Umbilical cord (tissue), 2 donors: ENCODE measurements around the gene IPMK. TPM values are rescaled to one million over a fixed set of nuclear protein-coding genes. Genes with fewer than 3 reads are reported as not detected.

ENCODE experiments used
- DNase-seq: peaks from one replicate; pipeline ENCODE4 v3.0.0-alpha.2; 2015; ENCODE audit warnings: low spot score
- total RNA-seq: library from RNA; depleted of rRNA; stranded (reverse); fragments of >200 nt; gene quantifications from one replicate; pipeline ENCODE4 v1.2.3, GENCODE V29; 2014; ENCODE audit warnings: low replicate concordance; ENCODE audit not compliant: insufficient read depth

IPMK gene
- 8.9 TPM for total RNA-seq

DNA sequence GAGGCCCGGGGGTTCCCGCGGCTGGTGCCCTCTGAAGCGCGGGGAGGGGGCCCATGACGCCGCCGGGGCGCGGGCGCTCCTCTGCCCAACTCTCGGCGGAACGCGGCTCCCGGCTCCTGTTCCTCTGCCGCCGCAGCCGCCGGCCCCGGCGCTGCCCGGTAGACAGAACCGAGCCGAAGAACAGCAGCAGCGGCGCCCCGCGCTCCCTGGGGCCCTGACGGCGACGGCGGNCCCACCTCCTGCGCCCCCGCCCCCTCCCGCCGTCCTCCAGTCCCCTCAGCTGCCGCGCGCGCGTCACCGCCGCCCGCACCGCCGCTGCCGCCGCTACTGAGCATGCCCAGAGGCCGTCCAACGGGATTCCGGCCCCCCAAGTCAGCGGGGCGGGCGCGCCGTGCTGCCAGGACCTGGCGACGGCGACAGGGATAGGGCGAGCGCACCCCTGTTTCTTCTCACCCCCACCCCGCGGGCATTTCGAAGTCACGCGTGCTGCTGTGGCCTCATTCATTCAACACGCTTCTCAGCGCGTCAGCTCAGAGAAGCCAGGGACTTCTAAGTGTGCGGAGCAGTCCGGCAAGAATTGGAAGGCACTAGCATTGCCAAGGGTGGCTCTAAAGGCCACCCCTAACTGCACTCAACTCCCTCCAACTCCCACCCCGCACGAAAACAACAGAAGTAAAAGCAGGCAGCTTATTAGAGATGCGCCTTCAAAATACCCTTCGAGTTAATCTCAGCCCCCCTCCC lies at the start of gene IPMK:
IPMK (minus strand) TSS at position 182 of the 741 bp plus-strand sequence. CDS start 283 bp downstream, outside the sequence.
- peak; percentile 94 for DNase-seq

DNA sequence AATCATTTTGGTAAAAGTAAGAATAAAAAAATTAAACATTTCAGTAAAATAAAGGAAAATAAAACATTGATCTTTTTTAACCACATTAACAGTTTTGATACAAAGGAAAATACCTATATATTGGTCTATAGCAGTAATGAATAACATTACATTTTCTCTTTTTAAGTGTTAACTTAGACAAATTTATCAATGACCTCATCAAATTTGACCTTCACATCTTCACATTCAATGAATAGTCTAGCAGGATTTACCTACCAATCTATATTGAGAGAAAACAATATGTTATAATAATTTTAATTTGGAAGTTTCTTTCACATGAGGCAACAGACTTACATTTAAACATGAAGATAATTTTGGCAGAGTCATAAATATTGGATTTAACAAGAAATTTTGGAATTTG lies 49.2 kb upstream of the IPMK start:
- DNase-seq, result no peak

DNA sequence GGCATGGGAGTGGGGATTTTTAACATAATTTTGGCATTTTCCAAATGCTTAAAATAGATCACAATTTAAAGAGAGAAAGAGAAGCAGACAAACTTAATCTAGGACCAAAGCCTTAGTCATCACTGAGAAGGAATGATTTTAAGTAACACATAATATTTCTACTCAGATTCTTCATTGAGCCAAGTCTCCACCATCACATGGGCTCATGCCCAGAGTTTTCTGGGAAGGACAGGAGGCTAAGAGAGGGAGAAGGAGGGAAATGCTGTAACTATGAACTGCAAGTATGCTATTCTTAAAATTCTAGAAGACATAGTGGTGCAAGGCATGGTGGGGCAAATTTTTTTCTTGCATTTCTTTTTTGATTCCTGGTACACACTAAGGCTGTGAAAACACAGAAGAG lies 43.3 kb upstream of the IPMK start:
- peak; percentile 78 for DNase-seq

DNA sequence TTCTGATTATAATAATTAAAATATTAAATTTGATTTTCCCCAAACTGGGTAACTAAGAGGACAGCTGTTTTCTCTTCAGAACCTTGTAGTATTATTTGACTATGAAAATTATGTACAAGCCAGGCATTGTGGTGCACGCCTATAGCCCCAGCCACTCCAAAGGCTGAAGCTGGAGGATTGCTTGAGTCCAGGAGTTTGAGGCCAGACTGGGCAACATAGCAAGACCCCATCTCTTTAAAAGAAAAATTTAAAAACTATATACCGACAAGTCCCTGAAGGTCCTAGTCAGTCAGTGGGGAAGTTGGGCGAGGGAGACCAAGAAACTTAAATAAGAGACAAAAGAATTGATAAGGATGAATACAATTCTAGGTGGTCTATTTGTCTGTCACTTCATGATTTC lies 40.0 kb upstream of the IPMK start:
- no peak for DNase-seq

DNA sequence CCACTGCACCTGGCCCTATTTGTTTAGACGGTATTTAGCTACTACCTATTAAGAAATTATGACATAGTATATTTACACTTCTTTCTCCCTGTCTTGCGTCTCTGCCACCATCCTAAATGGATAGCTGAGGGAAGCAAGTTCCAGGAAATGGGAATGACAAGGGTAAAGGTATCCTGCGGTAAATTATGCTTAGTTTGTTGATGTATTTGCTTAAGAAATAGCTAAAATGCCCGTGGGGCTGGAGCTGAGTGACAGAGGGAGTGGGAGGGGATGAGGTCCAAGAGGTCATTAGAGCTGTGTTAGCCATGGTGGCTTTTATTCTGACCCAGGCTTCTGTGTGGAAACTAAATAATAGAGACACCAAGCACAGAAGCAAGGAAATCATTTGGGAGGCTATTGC lies 38.1 kb upstream of the IPMK start:
- no peak for DNase-seq

DNA sequence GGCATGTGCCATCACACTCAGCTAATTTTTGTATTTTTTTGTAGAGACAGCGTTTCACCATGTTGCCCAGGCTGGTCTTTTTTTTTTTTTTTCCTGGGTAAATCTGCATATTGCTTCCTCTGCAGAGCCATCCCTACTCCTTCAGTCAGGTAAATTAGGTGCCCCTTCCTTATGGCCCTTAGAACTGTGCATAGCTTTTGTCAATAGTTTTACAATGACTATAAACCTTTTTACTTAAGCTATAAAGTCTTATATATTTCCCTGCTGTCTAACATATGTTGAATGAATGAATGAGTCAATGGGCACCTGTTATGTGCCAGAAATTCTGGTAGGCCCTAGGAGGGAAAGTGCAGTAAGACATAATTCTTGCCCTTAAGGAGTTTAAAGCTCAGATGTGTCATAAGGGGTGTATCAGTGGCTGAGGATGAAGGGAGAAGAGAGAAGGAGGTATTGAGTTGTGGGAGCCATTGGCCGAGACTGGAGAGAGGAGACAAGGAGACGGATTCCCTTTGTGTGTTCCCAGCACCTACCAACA lies 36.5 kb upstream of the IPMK start:
- no peak for DNase-seq

DNA sequence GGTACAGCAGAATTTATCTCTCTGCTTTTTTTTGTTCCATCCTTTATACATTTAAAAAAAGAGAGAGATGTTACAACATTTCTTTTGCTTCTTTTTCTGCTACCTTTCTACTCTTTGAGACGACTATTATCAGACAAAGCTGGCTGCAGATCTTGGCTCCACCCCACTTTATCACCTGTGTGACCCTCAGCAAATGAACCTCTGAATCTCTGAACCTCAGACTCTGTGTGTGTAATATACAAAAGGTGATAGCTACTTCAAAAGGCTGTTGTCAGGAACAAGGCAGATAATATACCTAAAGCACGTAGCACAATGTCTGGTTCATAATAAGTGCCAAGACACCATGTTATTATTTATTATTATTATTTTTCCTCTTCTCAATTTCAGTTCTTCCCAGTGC lies 34.6 kb upstream of the IPMK start:
- DNase-seq, result no peak

DNA sequence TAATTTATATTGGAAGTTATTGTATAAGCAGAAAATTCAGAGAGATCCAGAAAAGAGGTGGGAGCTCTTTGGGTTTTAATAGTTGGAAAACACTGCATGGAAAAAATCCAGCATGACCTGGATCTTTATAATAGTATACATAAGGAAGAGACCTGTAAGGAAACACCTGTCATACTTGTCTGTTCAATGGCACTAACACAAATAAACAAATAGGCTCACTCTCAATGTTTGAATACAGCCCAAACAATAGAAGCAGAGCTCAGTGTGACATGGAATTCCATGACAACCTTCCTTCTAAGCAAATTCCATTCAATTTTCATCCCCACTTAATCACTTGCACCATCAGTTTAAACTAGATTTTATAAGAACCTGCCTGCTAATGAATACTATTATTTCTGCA lies 33.0 kb upstream of the IPMK start:
- no peak for DNase-seq

DNA sequence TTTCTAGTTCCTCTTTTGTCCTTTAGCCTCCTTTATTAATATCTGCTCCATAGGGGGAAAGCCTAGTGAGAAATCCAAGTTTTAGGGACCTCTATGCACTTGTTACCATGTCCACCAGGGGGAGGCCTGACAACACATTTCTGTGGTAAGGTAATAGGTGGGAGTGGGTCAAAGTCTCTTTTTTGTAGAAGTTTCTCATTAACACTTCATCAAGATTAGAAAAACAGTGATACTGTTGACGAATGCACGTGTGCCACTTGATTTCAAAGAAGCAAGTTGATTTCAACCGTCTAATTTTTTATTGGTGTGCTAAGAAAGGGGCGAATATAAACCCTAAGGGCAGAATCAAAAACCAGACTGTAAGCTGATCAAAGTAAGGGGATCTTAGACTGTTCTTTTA lies 31.9 kb upstream of the IPMK start:
- peak; percentile 65 for DNase-seq

DNA sequence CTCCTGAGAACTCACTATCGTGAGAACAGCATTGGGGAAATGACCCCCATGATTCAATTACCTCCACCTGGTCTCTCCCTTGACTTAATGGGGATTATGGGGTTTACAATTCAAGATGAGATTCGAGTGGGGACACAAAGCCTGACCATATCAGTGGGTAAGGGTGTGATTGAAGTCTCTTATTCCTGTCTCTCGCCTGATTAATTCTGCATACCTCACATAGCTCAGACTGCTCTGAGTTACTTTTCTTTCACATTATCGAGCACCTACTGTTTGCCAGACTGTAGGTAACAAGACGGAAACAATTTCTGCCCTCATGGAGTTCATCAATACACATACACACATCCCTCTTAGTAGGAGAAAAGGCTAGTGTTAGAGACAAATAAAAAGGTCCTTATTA lies 26.3 kb upstream of the IPMK start:
- DNase-seq, result no peak

DNA sequence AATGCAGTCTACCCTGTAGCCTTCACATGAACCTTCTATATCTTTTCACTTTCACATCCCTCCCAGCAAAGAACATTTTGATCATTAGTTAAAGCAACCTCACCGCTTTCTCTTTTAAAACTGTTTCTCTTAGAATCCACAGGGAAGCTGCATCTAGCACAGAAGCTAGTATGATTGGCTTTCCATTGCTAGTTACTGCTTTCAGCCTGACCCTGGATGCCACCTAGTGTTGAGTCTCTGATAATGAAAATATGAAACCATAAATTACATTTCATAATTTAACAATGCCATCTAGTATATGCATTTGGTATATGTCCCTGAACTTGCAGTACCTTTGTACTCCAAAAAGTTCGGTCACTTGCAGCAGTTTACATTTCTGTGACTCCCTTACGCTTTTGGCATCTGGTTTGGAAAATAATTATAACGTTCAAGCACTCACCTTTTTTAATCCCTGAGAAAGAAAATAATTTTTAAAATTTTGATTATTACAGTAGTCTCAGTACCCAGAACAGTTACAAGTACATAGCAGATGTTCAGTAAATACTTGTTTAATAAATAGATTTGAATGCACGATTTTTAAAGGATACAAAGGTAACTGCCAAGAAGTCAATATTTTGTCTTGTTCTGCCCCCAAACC lies 24.0 kb upstream of the IPMK start:
- DNase-seq, result peak; percentile 50

DNA sequence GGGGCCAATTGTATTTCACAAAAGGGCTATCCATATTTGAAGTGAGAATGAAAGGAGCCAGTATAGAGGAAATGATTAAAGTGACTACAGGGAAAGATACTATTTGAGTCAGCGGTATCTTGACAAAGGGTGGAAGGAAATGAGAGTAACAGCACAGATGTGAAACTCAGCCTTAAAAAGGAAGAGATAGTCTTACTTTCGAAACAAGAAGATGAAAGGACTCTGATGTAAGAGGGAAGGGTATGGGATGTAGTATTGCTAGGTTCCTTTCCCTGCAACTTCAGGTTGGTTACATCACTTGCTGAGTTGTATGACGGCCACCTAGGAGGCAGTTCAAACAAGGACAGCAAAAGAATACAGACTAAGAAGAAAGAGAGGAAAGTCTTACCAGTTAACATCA lies 14.9 kb upstream of the IPMK start:
- DNase-seq, result no peak

DNA sequence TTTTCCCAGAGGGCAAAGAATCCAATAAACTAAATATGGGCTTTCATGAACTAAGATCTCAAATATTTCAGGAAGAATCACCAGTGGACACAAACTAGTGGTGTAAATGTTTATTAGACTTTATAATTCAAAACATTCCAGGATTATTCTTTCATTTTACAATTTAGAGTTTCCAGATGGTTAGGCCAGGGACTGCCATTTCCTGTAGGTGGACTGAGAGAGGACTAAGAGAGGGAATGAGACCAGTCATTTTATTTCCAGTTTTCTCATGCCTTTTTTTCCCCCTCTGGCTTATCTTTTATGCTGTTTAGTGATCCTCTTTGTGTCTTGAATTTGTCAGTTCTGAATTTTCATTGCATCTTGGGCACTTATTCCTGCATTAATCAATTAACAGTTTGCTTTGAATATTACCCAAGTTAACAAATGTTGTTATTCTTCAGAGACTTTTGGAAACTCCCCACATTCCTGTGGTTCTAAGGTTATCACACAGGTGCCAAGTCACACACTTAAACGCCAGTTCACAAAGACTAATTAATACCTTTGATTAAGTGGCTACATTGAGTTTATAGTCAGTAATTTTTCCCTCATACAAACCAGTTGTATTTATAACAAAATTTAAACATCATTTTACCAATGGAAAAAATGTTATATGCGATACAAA lies 13.5 kb upstream of the IPMK start:
- no peak for DNase-seq

DNA sequence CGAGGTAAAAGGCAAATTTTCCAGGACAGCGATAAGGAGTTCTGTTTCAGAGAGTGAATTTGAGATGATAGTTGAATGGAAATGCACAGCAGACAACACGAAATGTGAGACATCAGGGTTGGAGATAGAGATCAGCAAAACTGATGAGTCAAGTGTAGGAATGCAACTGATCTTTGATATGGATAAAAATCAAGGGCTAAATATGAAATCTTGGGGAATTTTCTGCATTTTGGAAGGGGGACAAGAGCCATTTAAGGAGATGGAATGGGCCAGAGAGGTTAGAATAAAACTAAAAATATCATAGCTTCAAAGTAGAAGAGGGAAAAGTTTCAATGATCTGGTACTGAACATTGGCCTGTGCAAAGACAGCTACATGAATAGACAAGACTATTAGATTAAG lies 12.8 kb upstream of the IPMK start:
- no peak for DNase-seq

DNA sequence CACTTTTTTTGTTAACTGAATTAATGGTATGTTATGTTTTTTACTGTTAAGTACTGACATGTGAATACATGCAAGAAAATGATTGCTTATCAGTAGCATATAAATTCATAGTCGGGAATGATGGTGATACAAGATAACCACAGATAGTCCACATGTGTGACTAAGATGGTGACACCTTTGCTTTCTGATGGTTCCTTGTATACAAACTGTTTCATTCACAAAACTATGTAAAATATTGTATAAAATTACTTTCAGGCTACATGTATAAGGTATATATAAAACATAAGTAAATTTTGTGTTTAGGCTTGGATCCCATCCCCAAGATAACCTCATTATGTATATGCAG lies 11.2 kb upstream of the IPMK start:
- no peak for DNase-seq

DNA sequence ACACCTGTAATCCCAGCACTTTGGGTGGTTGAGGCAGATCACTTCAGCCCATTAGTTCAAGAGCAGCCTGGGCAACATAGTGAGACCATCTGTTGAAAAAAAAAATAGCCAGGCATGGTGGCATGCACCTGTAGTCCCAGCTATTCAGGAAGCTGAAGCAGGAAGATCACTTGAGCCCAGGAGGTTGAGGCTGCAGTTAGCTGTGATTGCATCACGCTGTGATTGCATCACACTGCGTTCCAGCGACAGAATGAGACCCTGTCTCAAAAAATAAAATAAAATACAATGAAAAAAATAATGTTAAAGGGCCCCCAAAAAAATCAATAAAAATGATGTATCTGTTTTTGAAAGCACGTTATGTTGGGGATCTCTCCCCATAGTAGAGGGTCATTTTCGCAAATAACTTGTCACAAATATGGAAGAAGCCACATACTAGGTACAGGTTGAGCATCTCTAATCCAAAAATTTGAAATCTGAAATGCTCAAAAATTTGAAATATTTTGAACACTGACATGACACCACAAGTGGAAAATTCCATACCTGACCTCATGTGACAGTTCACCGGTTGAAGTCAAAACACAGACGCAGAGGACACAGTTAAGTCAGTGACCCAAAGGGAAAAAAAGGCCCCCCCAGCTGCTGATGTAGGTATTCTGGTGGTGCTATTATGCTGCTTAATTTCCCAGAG lies 10.7 kb upstream of the IPMK start:
- DNase-seq, result no peak

DNA sequence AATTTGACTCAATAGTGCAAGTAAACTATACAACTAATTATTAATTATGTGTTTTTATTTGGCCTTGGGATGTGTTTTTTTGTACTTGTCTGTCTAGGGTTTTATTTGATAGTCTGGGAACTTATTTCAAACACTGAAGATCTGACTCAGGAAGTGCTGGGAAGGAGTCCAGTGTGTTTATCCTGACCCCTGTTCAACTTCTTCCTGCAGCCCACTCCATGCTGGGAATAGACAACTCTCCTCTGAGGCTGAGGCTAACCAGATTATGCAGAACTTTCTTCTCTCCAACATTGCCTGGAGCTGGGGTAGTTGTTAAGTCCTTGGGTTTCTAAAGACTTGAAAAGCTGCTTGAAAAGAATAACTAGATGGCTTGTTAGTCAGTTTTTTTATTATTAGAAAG lies 8.2 kb upstream of the IPMK start:
- DNase-seq, result no peak

DNA sequence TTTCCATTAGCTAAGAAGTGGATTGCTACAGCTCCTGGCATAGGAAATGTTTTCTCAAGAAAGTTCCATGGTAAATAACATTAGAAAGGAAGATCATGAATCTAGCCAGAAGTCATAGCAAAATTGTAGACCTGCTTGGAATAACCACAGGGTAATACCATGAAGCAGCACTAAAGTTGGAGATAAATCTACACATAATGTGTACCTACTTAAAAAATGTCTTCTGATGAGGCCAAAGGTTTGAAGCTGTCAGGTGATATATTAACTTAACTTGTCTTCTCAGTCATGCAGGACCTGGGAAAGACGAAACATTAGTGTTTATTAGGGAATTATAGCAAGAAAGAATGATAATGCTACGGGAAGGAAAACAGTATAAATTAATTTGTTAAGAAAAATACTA lies 7.6 kb upstream of the IPMK start:
- no peak for DNase-seq

DNA sequence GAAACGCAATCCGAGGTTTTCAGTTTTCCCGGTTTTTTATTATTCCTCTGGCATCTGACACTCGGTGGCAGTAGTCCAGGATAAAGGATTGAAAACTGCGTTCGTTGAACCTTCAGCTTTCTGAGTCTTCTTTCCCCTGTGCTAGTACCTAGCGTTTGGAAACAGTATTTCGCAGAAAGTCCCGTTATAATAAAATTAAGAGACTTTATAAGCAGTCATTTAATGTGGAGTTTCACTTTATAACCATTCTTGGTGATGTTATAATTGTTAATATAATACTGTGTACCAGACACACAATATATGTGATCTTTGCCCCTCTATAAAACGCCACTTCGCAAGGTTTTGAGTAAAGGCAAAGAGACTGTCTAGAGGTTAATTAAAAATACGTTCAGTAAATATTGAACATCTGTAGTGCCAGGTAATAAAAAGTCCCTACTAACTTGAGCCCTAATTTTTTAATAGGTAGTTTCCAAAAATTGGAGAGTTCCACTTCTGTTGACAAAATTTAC lies 2.1 kb upstream of the IPMK start:
- no peak for DNase-seq

DNA sequence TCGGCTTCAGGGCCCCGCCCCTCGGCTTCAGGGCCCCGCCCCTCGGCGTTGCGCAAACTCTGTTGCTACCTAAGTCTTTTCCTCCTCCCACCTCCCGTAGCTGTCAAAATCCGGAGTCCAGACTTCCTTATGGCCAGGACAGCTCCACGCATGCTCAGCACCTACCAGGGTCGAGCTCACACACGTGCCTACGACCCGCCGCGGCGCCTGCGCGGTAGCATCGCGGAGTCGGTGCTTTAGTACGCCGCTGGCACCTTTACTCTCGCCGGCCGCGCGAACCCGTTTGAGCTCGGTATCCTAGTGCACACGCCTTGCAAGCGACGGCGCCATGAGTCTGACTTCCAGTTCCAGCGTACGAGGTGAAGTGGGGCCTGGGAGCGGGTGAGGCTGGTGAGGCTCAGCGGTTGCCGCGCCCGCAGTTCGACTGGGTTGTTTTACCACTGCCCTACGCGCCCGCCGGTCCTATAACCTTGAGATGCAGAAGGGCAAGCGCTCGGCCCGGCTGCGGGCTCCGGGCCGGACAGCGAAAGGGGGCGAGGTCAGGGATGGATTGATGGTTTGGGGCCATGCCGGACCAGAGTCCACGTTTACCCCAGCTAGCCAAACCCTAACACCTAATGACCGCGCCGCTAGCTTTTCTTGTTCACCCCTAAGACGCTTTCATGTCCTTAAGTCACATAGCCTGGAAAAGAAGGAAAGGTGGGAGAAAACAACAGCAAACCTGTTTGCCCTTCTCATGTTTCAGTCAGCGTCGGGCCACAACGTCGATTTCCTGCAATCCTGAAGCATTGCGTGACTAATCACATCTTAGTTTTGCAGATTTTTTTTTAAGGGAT lies 1.5 kb upstream of the IPMK start, which contains the start of gene CISD1:
CISD1 (plus strand) TSS at position 217 of the 836 bp plus-strand sequence; CDS start at position 329, 112 bp downstream.
- peak; percentile 99 for DNase-seq

DNA sequence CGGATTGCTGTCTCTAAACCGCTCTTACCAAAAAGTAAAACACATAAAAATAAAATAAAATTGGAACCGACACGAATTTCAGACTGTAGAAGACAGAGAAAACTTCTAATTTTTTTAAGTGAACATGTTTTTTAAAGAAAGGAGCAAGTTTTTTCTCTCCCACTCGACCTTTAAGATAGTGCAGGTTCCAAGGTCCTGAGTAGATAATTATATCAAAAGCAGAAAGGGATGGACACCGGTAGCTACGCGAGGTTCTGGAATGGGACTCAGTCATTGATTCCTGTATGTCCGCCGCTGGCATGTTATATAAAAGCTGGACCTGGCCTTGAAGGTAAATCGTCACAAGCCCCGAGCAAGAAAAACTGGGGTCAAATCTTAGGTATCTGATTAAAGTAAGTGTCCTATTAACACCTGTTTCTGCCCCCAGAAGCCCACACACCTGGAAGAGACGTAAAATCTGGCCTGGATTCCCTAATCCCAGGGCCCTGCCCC lies 806 bp upstream of the IPMK start:
- no peak for DNase-seq
